Activated CD8-positive, alpha-beta memory T cell treated with anti-CD3 and anti-CD28 coated beads, Interleukin-2, amount 50 U/mL, for 24 hours (primary cell): Measurements from ENCODE around the gene IFITM2.

Experiments
- DNase-seq: peaks from one replicate; pipeline ENCODE4 v3.0.0-alpha.2; 2020; ENCODE audit errors: extremely low read depth

The IFITM2 gene

GRCh38 chr11:293271-293851 is 14.3 kb upstream of the IFITM2 start:
- DNase-seq: no peak

GRCh38 chr11:293852-294661 is 13.6 kb upstream of the IFITM2 start:
- no peak for DNase-seq

- DNase-seq: no peak
Measured at GRCh38 chr11:294780-295179, 12.8 kb upstream of the IFITM2 start.

GRCh38 chr11:295351-296170 is 12.1 kb upstream of the IFITM2 start:
- DNase-seq: no peak

- DNase-seq: no peak
Measured at GRCh38 chr11:296171-297050, 11.2 kb upstream of the IFITM2 start.

GRCh38 chr11:297051-297585 is 10.5 kb upstream of the IFITM2 start:
- no peak for DNase-seq

- no peak for DNase-seq
Measured at GRCh38 chr11:297586-298405, 9.8 kb upstream of the IFITM2 start.

- DNase-seq: no peak
Measured at GRCh38 chr11:298406-299065, 9.1 kb upstream of the IFITM2 start.

- no peak for DNase-seq
Measured at GRCh38 chr11:299081-299891, 8.3 kb upstream of the IFITM2 start, which contains the start of gene IFITM5. TSS of gene IFITM5 (minus strand) at chr11:299526. CDS start at chr11:299490, 36 bp downstream.

- no peak for DNase-seq
Measured at GRCh38 chr11:299951-300735, 7.5 kb upstream of the IFITM2 start.

- no peak for DNase-seq
Measured at GRCh38 chr11:303363-303762, 4.3 kb upstream of the IFITM2 start.

- no peak for DNase-seq
Measured at GRCh38 chr11:304061-304506, 3.5 kb upstream of the IFITM2 start.

- no peak for DNase-seq
Measured at GRCh38 chr11:304915-305843, 2.4 kb upstream of the IFITM2 start.

- no peak for DNase-seq
Measured at GRCh38 chr11:305844-306211, 1.8 kb upstream of the IFITM2 start.

- no peak for DNase-seq
Measured at GRCh38 chr11:306645-307371, 808 bp upstream of the IFITM2 start.
